Loucy (cell line): ENCODE measurements around the gene GCK.

ENCODE experiments used
- H2AFZ ChIP-seq: fragments of 200-600 bp; sonication (generic); 2 replicates; pipeline ENCODE4 v1.6.0; 2016; ENCODE audit warnings: antibody characterized with exemption, mild to moderate bottlenecking, low read length, moderate library complexity
- H3F3A ChIP-seq: fragments of 200-600 bp; 2 replicates; pipeline ENCODE4 v1.6.0; 2016; ENCODE audit warnings: antibody characterized with exemption, low read depth, mild to moderate bottlenecking
- H3K27me3 ChIP-seq: fragments of 200-600 bp; sonication (generic); 2 replicates; pipeline ENCODE4 v1.6.1; 2014; ENCODE audit warnings: low read length, mild to moderate bottlenecking; ENCODE audit not compliant: insufficient read depth, poor library complexity, severe bottlenecking
- H3K36me3 ChIP-seq: fragments of 200-600 bp; sonication (generic); 2 replicates; pipeline ENCODE4 v1.6.1; 2016; ENCODE audit warnings: low read length; ENCODE audit not compliant: insufficient read depth
- H3K4me1 ChIP-seq: fragments of 200-600 bp; sonication (generic); 2 replicates; pipeline ENCODE4 v1.5.1; 2014; ENCODE audit warnings: low read length, mild to moderate bottlenecking; ENCODE audit not compliant: insufficient read depth, poor library complexity, severe bottlenecking
- H3K4me2 ChIP-seq: fragments of 200-600 bp; sonication (generic); 2 replicates; pipeline ENCODE4 v1.6.0; 2014; ENCODE audit warnings: antibody characterized with exemption, low read length, low read depth, mild to moderate bottlenecking; ENCODE audit not compliant: poor library complexity, severe bottlenecking
- H3K4me3 ChIP-seq: fragments of 200-600 bp; sonication (generic); 2 replicates; pipeline ENCODE4 v1.5.1; 2014; ENCODE audit warnings: low read length, mild to moderate bottlenecking, mixed read lengths; ENCODE audit not compliant: poor library complexity, severe bottlenecking
- H3K79me2 ChIP-seq: fragments of 200-600 bp; sonication (generic); 2 replicates; pipeline ENCODE4 v1.6.1; 2014; ENCODE audit warnings: low read length; ENCODE audit not compliant: insufficient read depth
- H3K9ac ChIP-seq: fragments of 200-600 bp; sonication (generic); 2 replicates; pipeline ENCODE4 v1.6.0; 2014; ENCODE audit warnings: mild to moderate bottlenecking, low read depth, low read length, moderate library complexity; ENCODE audit not compliant: poor library complexity, severe bottlenecking
- H3K9me2 ChIP-seq: fragments of 200-600 bp; sonication (generic); replicated peaks from 2 replicates; pipeline ENCODE4 v1.6.1; 2016; ENCODE audit warnings: low read depth, low read length, mixed read lengths
- H3K9me3 ChIP-seq: fragments of 200-600 bp; sonication (generic); 2 replicates; pipeline ENCODE4 v1.6.1; 2014; ENCODE audit warnings: mild to moderate bottlenecking, antibody characterized with exemption, low read length, low read depth; ENCODE audit not compliant: insufficient read depth
- H4K20me1 ChIP-seq: fragments of 200-600 bp; sonication (generic); 2 replicates; pipeline ENCODE4 v1.6.0; 2014; ENCODE audit warnings: antibody characterized with exemption, low read length, mild to moderate bottlenecking; ENCODE audit not compliant: insufficient read depth, poor library complexity, severe bottlenecking
- CTCF ChIP-seq: fragments of 200-600 bp; sonication (generic); conservative IDR thresholded peaks from 2 replicates; pipeline ENCODE4 v1.5.1; 2014; ENCODE audit warnings: mild to moderate bottlenecking, antibody characterized with exemption, low read length
- EZH2phosphoT487 ChIP-seq: fragments of 200-600 bp; IDR thresholded peaks from 2 replicates; pipeline ENCODE4 v1.6.1; 2018; ENCODE audit warnings: antibody characterized with exemption, mild to moderate bottlenecking, moderate library complexity, borderline replicate concordance

The GCK gene

GRCh38 chr7:44216521-44217222 is 27.4 kb upstream of the GCK start:
- H3K4me3 ChIP-seq: no peak overlapping the region
- H3K27me3 ChIP-seq: no peaks in the 10 kb centered on the region
- no peak for TF ChIP-seq EZH2phosphoT487
- no peak for TF ChIP-seq CTCF
- H3K9me2 ChIP-seq: no peaks in the 10 kb centered on the region
- no peaks in the 10 kb centered on the region for H3K79me2 ChIP-seq
- H4K20me1 ChIP-seq: no peaks in the 10 kb centered on the region
- H3F3A ChIP-seq: no peaks in the 10 kb centered on the region
- H2AFZ ChIP-seq: no peak overlapping the region
- no peak overlapping the region for H3K9ac ChIP-seq
- peaks cover 21% of the 10 kb centered on the region for H3K36me3 ChIP-seq
- H3K4me2 ChIP-seq: no peak overlapping the region
- no peaks in the 10 kb centered on the region for H3K4me1 ChIP-seq
- H3K9me3 ChIP-seq: no peaks in the 10 kb centered on the region

- no peaks in the 10 kb centered on the region for H4K20me1 ChIP-seq
- no peaks in the 10 kb centered on the region for H3K27me3 ChIP-seq
- H3F3A ChIP-seq: no peaks in the 10 kb centered on the region
- TF ChIP-seq CTCF (no peak), EZH2phosphoT487 (no peak)
- no peaks in the 10 kb centered on the region for H3K9me2 ChIP-seq
- no peak overlapping the region for H3K4me3 ChIP-seq
- H3K9me3 ChIP-seq: no peaks in the 10 kb centered on the region
- no peak overlapping the region for H3K4me2 ChIP-seq
- no peak overlapping the region for H3K9ac ChIP-seq
- H3K79me2 ChIP-seq: no peaks in the 10 kb centered on the region
- no peaks in the 10 kb centered on the region for H3K4me1 ChIP-seq
- peaks cover 27% of the 10 kb centered on the region for H3K36me3 ChIP-seq
- H2AFZ ChIP-seq: no peak overlapping the region
Measured at GRCh38 chr7:44216019-44216418, 26.8 kb upstream of the GCK start.

- no peaks in the 10 kb centered on the region for H3K9me3 ChIP-seq
- H3K4me1 ChIP-seq: no peaks in the 10 kb centered on the region
- no peak overlapping the region for H2AFZ ChIP-seq
- no peaks in the 10 kb centered on the region for H3K9me2 ChIP-seq
- no peaks in the 10 kb centered on the region for H3K27me3 ChIP-seq
- H3K36me3 ChIP-seq: peaks cover 32% of the 10 kb centered on the region
- TF ChIP-seq CTCF: no peak
- no peak for TF ChIP-seq EZH2phosphoT487
- no peaks in the 10 kb centered on the region for H4K20me1 ChIP-seq
- no peak overlapping the region for H3K4me2 ChIP-seq
- H3K79me2 ChIP-seq: no peaks in the 10 kb centered on the region
- no peaks in the 10 kb centered on the region for H3F3A ChIP-seq
- H3K9ac ChIP-seq: no peak overlapping the region
- no peak overlapping the region for H3K4me3 ChIP-seq
Measured at GRCh38 chr7:44215531-44215930, 26.3 kb upstream of the GCK start.
